Keratinocyte (primary cell): ENCODE measurements around the gene SPTBN4. TPM values are rescaled to one million over a fixed set of nuclear protein-coding genes. Genes with fewer than 3 reads are reported as not detected.

ENCODE experiments used
- DNase-seq: peaks from one replicate; pipeline ENCODE4 v3.0.0-alpha.2; 2011; ENCODE audit warnings: low read depth, missing footprints, low spot score
- FAIRE-seq: peaks from 2 replicates; lab custom pipeline; 2011; peaks lifted over from hg19 to GRCh38; lab: Jason Lieb, UNC
- H2AFZ ChIP-seq: 2 replicates; pipeline ENCODE4 v1.6.0; 2012; ENCODE audit warnings: low read length, control low read depth, inconsistent platforms; ENCODE audit not compliant: control insufficient read depth
- H3K27ac ChIP-seq: 2 replicates; pipeline ENCODE4 v1.5.1; 2011; ENCODE audit warnings: low read length; ENCODE audit not compliant: control insufficient read depth, insufficient read depth
- H3K27me3 ChIP-seq: 3 replicates; pipeline ENCODE4 v1.6.0; 2011; ENCODE audit warnings: low read length; ENCODE audit not compliant: control insufficient read depth, insufficient read depth; ENCODE audit errors: extremely low read depth
- H3K36me3 ChIP-seq, 2 experiments: 2 replicates in 1 of 2; 3 replicates in 1 of 2; pipeline ENCODE4 v1.5.1; 2011; ENCODE audit warnings: low read length in 2 of 2, mild to moderate bottlenecking in 1 of 2; ENCODE audit not compliant: control insufficient read depth in 2 of 2, insufficient read depth in 2 of 2; ENCODE audit errors: extremely low read depth in 1 of 2
- H3K4me1 ChIP-seq: 3 replicates; pipeline ENCODE4 v1.5.1; 2011; ENCODE audit warnings: low read length; ENCODE audit not compliant: control insufficient read depth, insufficient read depth; ENCODE audit errors: extremely low read depth
- H3K4me2 ChIP-seq: 3 replicates; pipeline ENCODE4 v1.6.0; 2011; ENCODE audit warnings: low read depth, low read length; ENCODE audit not compliant: control insufficient read depth, insufficient read depth; ENCODE audit errors: extremely low read depth
- H3K4me3 ChIP-seq, 3 experiments: fragments of 200-600 bp in 1 of 3; sonication (generic) in 1 of 3; 2 replicates in 2 of 3; 3 replicates in 1 of 3; pipeline ENCODE4 v1.5.1; 2011 to 2016; ENCODE audit warnings: low read length in 3 of 3, mild to moderate bottlenecking in 3 of 3, control low read depth in 2 of 3, inconsistent platforms in 1 of 3, low read depth in 1 of 3, mixed read lengths in 1 of 3, mixed run types in 1 of 3, moderate library complexity in 1 of 3; ENCODE audit not compliant: control insufficient read depth in 2 of 3, insufficient read depth in 2 of 3; ENCODE audit errors: extremely low read depth in 1 of 3
- H3K79me2 ChIP-seq: 2 replicates; pipeline ENCODE4 v1.6.0; 2012; ENCODE audit warnings: low read length; ENCODE audit not compliant: control insufficient read depth, insufficient read depth
- H3K9ac ChIP-seq: 3 replicates; pipeline ENCODE4 v1.6.0; 2011; ENCODE audit warnings: low read length; ENCODE audit not compliant: control insufficient read depth, insufficient read depth; ENCODE audit errors: extremely low read depth
- H3K9me1 ChIP-seq: 3 replicates; pipeline ENCODE4 v1.6.0; 2011; ENCODE audit warnings: low read length; ENCODE audit not compliant: control insufficient read depth, insufficient read depth; ENCODE audit errors: extremely low read depth
- H3K9me3 ChIP-seq: 2 replicates; pipeline ENCODE4 v1.5.1; 2012; ENCODE audit warnings: low read depth, low read length; ENCODE audit not compliant: control insufficient read depth
- H4K20me1 ChIP-seq: 3 replicates; pipeline ENCODE4 v1.6.0; 2011; ENCODE audit warnings: low read length; ENCODE audit not compliant: control insufficient read depth, insufficient read depth; ENCODE audit errors: extremely low read depth
- EZH2 ChIP-seq: IDR thresholded peaks from one replicate; pipeline ENCODE4 v1.6.1; 2012; ENCODE audit warnings: inconsistent platforms, mild to moderate bottlenecking, low read length, moderate library complexity
- dilution Hi-C: fragments of 300-500 bp; cut with MboI; formaldehyde crosslinking; loops from one replicate; pipeline ENCODE4 v1.7.0; 2020; ENCODE audit warnings: low sequenced_read_pairs; ENCODE audit not compliant: extremely low pct_ligation_motif_present
- polyA plus RNA-seq, 5 experiments: library from polyadenylated mRNA; depleted of rRNA in 3 of 5; stranded (reverse) in 3 of 5; stranded (forward) in 1 of 5; unstranded in 1 of 5; fragments of >200 nt; gene quantifications; 1 replicate in 1 of 5; 2 replicates in 3 of 5; 3 replicates in 1 of 5; pipeline versions ENCODE4 v1.2.1 to v1.2.3, GENCODE V29; 2011 to 2012; ENCODE audit warnings: missing spikeins in 2 of 5, low read depth in 1 of 5, low replicate concordance in 1 of 5
- TF ChIP-seq, protein P1 (sequence below), 3 experiments: IDR thresholded peaks in 1 of 3; conservative IDR thresholded peaks in 1 of 3; optimal IDR thresholded peaks in 1 of 3; 2 replicates in 2 of 3; 3 replicates in 1 of 3; pipeline versions ENCODE3 to v1.5.1; 2011; ENCODE audit warnings: low read length in 3 of 3, mild to moderate bottlenecking in 3 of 3, moderate library complexity in 2 of 3, control low read depth in 1 of 3, inconsistent platforms in 1 of 3; ENCODE audit not compliant: insufficient read depth in 2 of 3; ENCODE audit errors: extremely low read depth in 1 of 3

The SPTBN4 gene
- polyA plus RNA-seq, 1 donor (not counting 4 experiments of a cell fraction or from before 2014, with no cell fraction given), result 0.17 TPM

GRCh38 chr19:40583283-40583682, 116.5 kb downstream of the SPTBN4 start:
- FAIRE-seq (no peak), DNase-seq (no peak)
- H3K27ac ChIP-seq, result no peak overlapping the region
- H3K79me2 ChIP-seq, result no peaks in the 10 kb centered on the region
- no peak overlapping the region for H3K4me2 ChIP-seq
- TF ChIP-seq, protein P1, sequence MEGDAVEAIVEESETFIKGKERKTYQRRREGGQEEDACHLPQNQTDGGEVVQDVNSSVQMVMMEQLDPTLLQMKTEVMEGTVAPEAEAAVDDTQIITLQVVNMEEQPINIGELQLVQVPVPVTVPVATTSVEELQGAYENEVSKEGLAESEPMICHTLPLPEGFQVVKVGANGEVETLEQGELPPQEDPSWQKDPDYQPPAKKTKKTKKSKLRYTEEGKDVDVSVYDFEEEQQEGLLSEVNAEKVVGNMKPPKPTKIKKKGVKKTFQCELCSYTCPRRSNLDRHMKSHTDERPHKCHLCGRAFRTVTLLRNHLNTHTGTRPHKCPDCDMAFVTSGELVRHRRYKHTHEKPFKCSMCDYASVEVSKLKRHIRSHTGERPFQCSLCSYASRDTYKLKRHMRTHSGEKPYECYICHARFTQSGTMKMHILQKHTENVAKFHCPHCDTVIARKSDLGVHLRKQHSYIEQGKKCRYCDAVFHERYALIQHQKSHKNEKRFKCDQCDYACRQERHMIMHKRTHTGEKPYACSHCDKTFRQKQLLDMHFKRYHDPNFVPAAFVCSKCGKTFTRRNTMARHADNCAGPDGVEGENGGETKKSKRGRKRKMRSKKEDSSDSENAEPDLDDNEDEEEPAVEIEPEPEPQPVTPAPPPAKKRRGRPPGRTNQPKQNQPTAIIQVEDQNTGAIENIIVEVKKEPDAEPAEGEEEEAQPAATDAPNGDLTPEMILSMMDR (optimal IDR thresholded peaks at IDR 0.05 in 1 of 3, IDR thresholded peaks at IDR 0.05 in 1 of 3, conservative IDR thresholded peaks at IDR 0.05 in 1 of 3; ENCODE audit: extremely low read depth in 1 of 3, insufficient read depth in 2 of 3, low read length in 3 of 3), result no peak
- no peak for TF ChIP-seq EZH2
- peaks cover 5% of the 10 kb centered on the region for H3K4me1 ChIP-seq
- no peak overlapping the region for H3K9ac ChIP-seq
- no peaks in the 10 kb centered on the region for H3K9me3 ChIP-seq
- no peaks in the 10 kb centered on the region for H3K9me1 ChIP-seq
- H3K36me3 ChIP-seq, result peaks cover 10 to 14% of the 10 kb centered on the region in 2 experiments
- H3K27me3 ChIP-seq, result no peaks in the 10 kb centered on the region
- no peak overlapping the region for H3K4me3 ChIP-seq
- H2AFZ ChIP-seq, result no peak overlapping the region
- dilution Hi-C loops, result no loop called here
- H4K20me1 ChIP-seq, result no peaks in the 10 kb centered on the region

GRCh38 chr19:40584007-40584406, 117.2 kb downstream of the SPTBN4 start:
- Histone ChIP-seq H3K9me3 (no peaks in the 10 kb centered on the region), H3K4me3 (no peak overlapping the region), H3K9ac (no peak overlapping the region), H3K36me3 (peaks cover 10 to 13% of the 10 kb centered on the region in 2 experiments), H3K27me3 (no peaks in the 10 kb centered on the region), H3K4me2 (no peak overlapping the region), H3K79me2 (no peaks in the 10 kb centered on the region), H3K27ac (no peak overlapping the region), H4K20me1 (no peaks in the 10 kb centered on the region), H2AFZ (no peak overlapping the region), H3K9me1 (no peaks in the 10 kb centered on the region), H3K4me1 (peaks cover 11% of the 10 kb centered on the region)
- DNase-seq (no peak), FAIRE-seq (no peak)
- TF ChIP-seq, protein P1 (optimal IDR thresholded peaks at IDR 0.05 in 1 of 3, IDR thresholded peaks at IDR 0.05 in 1 of 3, conservative IDR thresholded peaks at IDR 0.05 in 1 of 3; ENCODE audit: extremely low read depth in 1 of 3, insufficient read depth in 2 of 3, low read length in 3 of 3), result peak in 2 of 3 experiments; percentile 17 to 39
- TF ChIP-seq EZH2, result no peak
- dilution Hi-C loops, result no loop called here
